ENCODE results near the gene SLC8B1.

- TF ChIP-seq EZH2 (IDR thresholded peaks at IDR 0.05) (no peak), FOSL1 (IDR thresholded peaks at IDR 0.05; ENCODE audit: low read depth) (no peak), CTCF (IDR thresholded peaks at IDR 0.05 in 2 of 3, conservative IDR thresholded peaks at IDR 0.05 in 1 of 3; ENCODE audit: borderline replicate concordance in 1 of 3, insufficient read depth in 1 of 3, low read depth in 2 of 3, low read length in 2 of 3) (no peak), POLR2A (IDR thresholded peaks at IDR 0.05; ENCODE audit: borderline replicate concordance, extremely low read depth, insufficient read depth, insufficient read length) (no peak), EGR1 (IDR thresholded peaks at IDR 0.05; ENCODE audit: low read depth) (no peak), SP1 (IDR thresholded peaks at IDR 0.05; ENCODE audit: low read depth) (no peak), POLR2AphosphoS5 (IDR thresholded peaks at IDR 0.05; ENCODE audit: low read depth, low read length) (no peak), SRF (IDR thresholded peaks at IDR 0.05; ENCODE audit: low read depth) (no peak)
- TF ChIP-seq, protein P1, sequence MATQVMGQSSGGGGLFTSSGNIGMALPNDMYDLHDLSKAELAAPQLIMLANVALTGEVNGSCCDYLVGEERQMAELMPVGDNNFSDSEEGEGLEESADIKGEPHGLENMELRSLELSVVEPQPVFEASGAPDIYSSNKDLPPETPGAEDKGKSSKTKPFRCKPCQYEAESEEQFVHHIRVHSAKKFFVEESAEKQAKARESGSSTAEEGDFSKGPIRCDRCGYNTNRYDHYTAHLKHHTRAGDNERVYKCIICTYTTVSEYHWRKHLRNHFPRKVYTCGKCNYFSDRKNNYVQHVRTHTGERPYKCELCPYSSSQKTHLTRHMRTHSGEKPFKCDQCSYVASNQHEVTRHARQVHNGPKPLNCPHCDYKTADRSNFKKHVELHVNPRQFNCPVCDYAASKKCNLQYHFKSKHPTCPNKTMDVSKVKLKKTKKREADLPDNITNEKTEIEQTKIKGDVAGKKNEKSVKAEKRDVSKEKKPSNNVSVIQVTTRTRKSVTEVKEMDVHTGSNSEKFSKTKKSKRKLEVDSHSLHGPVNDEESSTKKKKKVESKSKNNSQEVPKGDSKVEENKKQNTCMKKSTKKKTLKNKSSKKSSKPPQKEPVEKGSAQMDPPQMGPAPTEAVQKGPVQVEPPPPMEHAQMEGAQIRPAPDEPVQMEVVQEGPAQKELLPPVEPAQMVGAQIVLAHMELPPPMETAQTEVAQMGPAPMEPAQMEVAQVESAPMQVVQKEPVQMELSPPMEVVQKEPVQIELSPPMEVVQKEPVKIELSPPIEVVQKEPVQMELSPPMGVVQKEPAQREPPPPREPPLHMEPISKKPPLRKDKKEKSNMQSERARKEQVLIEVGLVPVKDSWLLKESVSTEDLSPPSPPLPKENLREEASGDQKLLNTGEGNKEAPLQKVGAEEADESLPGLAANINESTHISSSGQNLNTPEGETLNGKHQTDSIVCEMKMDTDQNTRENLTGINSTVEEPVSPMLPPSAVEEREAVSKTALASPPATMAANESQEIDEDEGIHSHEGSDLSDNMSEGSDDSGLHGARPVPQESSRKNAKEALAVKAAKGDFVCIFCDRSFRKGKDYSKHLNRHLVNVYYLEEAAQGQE (IDR thresholded peaks at IDR 0.05; ENCODE audit: low read depth): no peak
Observed at GRCh38 chr12:113297214-113297587, 37.7 kb downstream of the SLC8B1 start.
